Thoracic aorta (tissue), 2 donors: Measurements from ENCODE around the gene CADM2. TPM values are rescaled to one million over a fixed set of nuclear protein-coding genes. Genes with fewer than 3 reads are reported as not detected.

Experiments used
- ATAC-seq: fragments of 150-250 bp; one replicate; pipeline ENCODE4 v1.8.0; 2017; ENCODE audit warnings: low read depth; ENCODE audit not compliant: insufficient number of reproducible peaks, low FRiP score
- DNase-seq: peaks from one replicate; pipeline ENCODE4 v3.0.0-alpha.2; 2020; ENCODE audit warnings: low spot score
- H3K27ac ChIP-seq, 2 donors: fragments of 200-600 bp; sonication (generic); 1 replicate in 1 of 2; 2 replicates in 1 of 2; pipeline ENCODE4 v1.5.1; 2016; ENCODE audit warnings: mild to moderate bottlenecking in 2 of 2, moderate library complexity in 2 of 2
- H3K27me3 ChIP-seq: fragments of 200-600 bp; sonication (generic); replicated peaks from 2 replicates; pipeline ENCODE4 v1.6.0; 2016; ENCODE audit warnings: mild to moderate bottlenecking; ENCODE audit not compliant: insufficient read depth
- H3K36me3 ChIP-seq: fragments of 200-600 bp; sonication (generic); one replicate; pipeline ENCODE4 v1.5.1; 2016
- H3K4me1 ChIP-seq, 2 donors: fragments of 200-600 bp; sonication (generic); 1 replicate in 1 of 2; 2 replicates in 1 of 2; pipeline versions ENCODE4 v1.5.1 to v1.6.0; 2016; ENCODE audit warnings: low read depth in 2 of 2, mild to moderate bottlenecking in 1 of 2; ENCODE audit not compliant: control insufficient read depth in 1 of 2
- H3K4me3 ChIP-seq: fragments of 200-600 bp; sonication (generic); 2 replicates; pipeline ENCODE4 v1.5.1; 2016; ENCODE audit warnings: mild to moderate bottlenecking
- H3K9me3 ChIP-seq: fragments of 200-600 bp; sonication (generic); 2 replicates; pipeline ENCODE4 v1.5.1; 2016
- total RNA-seq, 2 donors: library from RNA; depleted of rRNA; stranded (reverse); fragments of >200 nt; gene quantifications; one replicate each; pipeline versions ENCODE4 v1.1.0 to v1.2.3, GENCODE V29; 2016
- TF ChIP-seq, protein P1 (sequence below): fragments of 200-600 bp; sonication (generic); IDR thresholded peaks from one replicate; pipeline ENCODE4 v1.5.1; 2019; ENCODE audit warnings: antibody characterized with exemption

Gene CADM2
- total RNA-seq, 2 donors from 2014 or later = 1.8 TPM; not detected in 1

DNA sequence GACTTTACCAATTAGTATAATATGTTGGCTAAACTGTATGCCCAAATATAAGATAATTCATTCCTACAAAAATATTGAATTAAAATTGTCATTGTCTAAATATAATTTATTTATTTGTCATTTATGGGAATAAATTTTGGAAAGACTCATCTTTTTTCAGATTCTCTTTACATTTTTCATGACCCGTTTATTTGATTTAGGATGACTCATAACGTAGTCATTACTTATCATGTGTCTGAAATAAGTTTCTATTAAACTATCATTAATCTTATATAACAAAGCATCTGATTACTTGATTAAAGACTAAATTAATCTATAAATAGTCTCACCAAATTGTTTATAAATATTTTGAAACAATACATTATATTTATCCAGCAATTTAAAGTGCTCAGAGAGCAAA is 516.6 kb downstream of the CADM2 start:
- Histone ChIP-seq H3K36me3 (no peaks in the 10 kb centered on the region), H3K4me3 (no peak overlapping the region), H3K27me3 (no peaks in the 10 kb centered on the region), H3K9me3 (no peaks in the 10 kb centered on the region), H3K27ac (no peak overlapping the region), H3K4me1 (no peaks in the 10 kb centered on the region)
- DNase-seq (no peak), ATAC-seq (no peak)
- TF ChIP-seq, protein P1, sequence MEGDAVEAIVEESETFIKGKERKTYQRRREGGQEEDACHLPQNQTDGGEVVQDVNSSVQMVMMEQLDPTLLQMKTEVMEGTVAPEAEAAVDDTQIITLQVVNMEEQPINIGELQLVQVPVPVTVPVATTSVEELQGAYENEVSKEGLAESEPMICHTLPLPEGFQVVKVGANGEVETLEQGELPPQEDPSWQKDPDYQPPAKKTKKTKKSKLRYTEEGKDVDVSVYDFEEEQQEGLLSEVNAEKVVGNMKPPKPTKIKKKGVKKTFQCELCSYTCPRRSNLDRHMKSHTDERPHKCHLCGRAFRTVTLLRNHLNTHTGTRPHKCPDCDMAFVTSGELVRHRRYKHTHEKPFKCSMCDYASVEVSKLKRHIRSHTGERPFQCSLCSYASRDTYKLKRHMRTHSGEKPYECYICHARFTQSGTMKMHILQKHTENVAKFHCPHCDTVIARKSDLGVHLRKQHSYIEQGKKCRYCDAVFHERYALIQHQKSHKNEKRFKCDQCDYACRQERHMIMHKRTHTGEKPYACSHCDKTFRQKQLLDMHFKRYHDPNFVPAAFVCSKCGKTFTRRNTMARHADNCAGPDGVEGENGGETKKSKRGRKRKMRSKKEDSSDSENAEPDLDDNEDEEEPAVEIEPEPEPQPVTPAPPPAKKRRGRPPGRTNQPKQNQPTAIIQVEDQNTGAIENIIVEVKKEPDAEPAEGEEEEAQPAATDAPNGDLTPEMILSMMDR = no peak

DNA sequence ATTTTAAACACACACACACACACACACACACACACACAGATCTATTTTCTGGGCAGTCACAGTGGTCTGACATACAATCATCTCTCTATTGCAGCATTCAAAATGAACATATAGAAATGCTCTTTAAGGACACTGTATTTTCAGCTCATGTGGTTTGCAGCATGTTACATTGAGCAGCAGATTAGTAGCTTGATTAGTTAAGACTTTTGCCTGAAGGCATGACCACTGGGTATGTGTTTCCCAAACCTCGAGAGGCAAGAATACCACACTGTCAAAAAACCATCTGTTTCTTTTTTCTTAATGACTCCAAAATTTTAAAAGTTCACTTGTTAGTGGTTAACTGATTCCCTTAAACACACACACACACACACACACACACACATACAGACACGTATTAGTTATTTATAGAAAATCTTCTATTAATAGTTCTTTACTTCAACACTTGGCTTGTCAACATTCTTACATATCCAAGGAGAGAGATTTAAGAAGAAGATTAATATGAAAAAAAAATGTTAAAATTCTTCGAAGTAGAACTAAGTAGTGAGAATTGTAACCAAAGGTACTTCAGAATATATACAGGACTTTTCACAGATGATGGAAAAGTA is 518.2 kb downstream of the CADM2 start:
- Histone ChIP-seq H3K27ac (no peak overlapping the region), H3K9me3 (no peaks in the 10 kb centered on the region), H3K4me1 (no peaks in the 10 kb centered on the region), H3K27me3 (no peaks in the 10 kb centered on the region), H3K4me3 (no peak overlapping the region), H3K36me3 (no peaks in the 10 kb centered on the region)
- TF ChIP-seq, protein P1 = no peak
- no peak for ATAC-seq
- DNase-seq = no peak

DNA sequence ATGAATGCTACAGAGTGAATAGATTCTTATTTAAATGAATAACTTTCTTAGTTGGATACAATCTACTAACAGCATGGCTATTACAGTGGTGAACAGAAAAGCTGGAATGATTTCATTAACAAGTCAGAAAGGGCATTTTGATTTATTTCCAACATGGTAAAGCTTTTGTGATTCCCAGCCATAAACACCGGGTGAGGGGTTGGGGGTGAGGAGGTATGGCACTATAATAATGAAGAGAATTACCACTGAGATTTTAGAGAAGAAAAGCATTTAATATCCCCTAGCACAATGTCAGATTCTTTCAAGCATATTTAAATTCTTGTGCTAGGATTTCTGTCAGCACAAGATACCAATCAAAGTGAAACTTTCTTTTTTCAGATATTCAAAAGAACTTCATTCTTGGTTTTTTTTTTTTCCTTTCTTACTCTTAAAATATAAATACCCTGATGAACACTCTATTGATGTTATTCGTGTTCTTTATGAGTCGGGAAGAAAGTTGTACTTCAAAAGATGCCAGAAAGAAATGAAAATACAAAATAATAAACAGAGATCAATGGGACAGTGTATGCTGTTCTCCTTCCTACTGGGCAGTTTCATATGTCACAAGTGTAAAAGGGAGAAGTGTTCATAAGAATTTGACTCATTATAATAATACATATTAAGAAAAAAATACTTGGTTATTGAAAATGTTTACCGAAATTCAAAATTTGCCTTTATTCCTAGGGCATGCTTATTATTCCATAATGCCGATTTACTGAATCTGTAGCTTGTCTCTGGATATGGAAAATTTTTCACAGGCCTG is 522.8 kb downstream of the CADM2 start:
- no peaks in the 10 kb centered on the region for H3K4me1 ChIP-seq
- no peak overlapping the region for H3K27ac ChIP-seq
- TF ChIP-seq, protein P1 = no peak
- H3K4me3 ChIP-seq = no peak overlapping the region
- H3K27me3 ChIP-seq = no peaks in the 10 kb centered on the region
- no peaks in the 10 kb centered on the region for H3K9me3 ChIP-seq
- DNase-seq = no peak
- ATAC-seq = no peak
- H3K36me3 ChIP-seq = no peaks in the 10 kb centered on the region

DNA sequence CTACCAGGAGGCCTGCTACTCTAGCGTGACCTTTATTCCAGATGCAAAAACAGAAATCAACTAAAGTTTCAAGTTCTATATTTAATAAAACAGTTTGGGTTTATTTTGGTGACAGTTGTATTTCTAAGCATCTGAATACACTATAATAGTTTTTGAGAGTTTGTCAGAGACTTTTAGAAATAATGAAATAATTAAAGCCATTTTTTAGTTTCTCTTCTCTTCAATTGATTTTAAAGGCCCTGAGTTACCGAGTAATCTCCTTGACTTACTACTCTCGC is 523.4 kb downstream of the CADM2 start:
- H3K36me3 ChIP-seq = no peaks in the 10 kb centered on the region
- no peak overlapping the region for H3K27ac ChIP-seq
- H3K4me3 ChIP-seq = no peak overlapping the region
- no peaks in the 10 kb centered on the region for H3K27me3 ChIP-seq
- DNase-seq = no peak
- no peaks in the 10 kb centered on the region for H3K4me1 ChIP-seq
- TF ChIP-seq, protein P1 = no peak
- ATAC-seq = no peak
- no peaks in the 10 kb centered on the region for H3K9me3 ChIP-seq

DNA sequence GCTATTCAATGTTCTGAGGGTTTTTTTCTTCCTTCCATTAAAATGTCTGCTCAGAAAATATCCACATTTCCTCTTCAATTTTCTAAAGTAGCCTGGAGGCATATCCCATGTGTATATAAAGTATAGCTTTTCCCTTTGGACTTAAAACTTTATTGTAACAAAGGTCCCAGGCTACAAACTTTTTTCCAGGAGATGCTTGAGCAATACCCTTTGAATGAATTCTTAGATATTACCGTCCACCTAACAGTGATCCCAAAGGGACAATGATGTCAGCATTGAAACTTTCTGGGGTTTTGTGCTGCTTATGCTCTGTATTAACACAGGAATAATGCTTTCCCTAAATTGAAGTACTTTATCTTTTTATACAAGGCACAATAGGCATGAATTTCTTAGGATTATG is 525.2 kb downstream of the CADM2 start:
- Histone ChIP-seq H3K9me3 (no peaks in the 10 kb centered on the region), H3K36me3 (no peaks in the 10 kb centered on the region), H3K27ac (no peak overlapping the region), H3K27me3 (no peaks in the 10 kb centered on the region), H3K4me1 (no peaks in the 10 kb centered on the region), H3K4me3 (no peak overlapping the region)
- no peak for ATAC-seq
- TF ChIP-seq, protein P1 = no peak
- no peak for DNase-seq
